SK-N-SH (cell line): ENCODE results near the gene CRTC2. TPM values are rescaled to one million over a fixed set of nuclear protein-coding genes. Genes with fewer than 3 reads are reported as not detected.

Experiments used
- CTCF ChIA-PET: fragments of 300-600, 350-600 bp; formaldehyde crosslinking; extraction: SDS; loops from one replicate; lab custom pipeline; 2021; lab: Yijun Ruan, JAX
- POLR2A ChIA-PET: fragments of 350-600 bp; sonication (Branson Sonifier 250); formaldehyde crosslinking; extraction: SDS; loops from one replicate; lab custom pipeline; 2020; ENCODE audit warnings: antibody characterized with exemption, inconsistent platforms; lab: Yijun Ruan, JAX
- DNase-seq: peaks from one replicate; pipeline ENCODE4 v3.0.0; 2012
- H2AFZ ChIP-seq: fragments of 200-600 bp; sonication (generic); 2 replicates; pipeline ENCODE4 v1.8.1; 2016; ENCODE audit warnings: antibody characterized with exemption, mild to moderate bottlenecking, low read depth
- H3F3A ChIP-seq: fragments of 200-600 bp; sonication (generic); replicated peaks from 2 replicates; pipeline ENCODE3; 2016; ENCODE audit warnings: antibody characterized with exemption, mild to moderate bottlenecking; ENCODE audit not compliant: insufficient read depth
- H3K27ac ChIP-seq, 2 experiments: fragments of 200-500 bp in 1 of 2; fragments of 200-600 bp in 1 of 2; sonication (Bioruptor generic) in 1 of 2; sonication (generic), shearing (Covaris generic) in 1 of 2; 2 replicates each; pipeline versions ENCODE4 v1.5.1 to v1.6.1; 2014 to 2016; ENCODE audit warnings: low read depth in 2 of 2, inconsistent platforms in 1 of 2, low read length in 1 of 2, mild to moderate bottlenecking in 1 of 2, mixed read lengths in 1 of 2
- H3K27me3 ChIP-seq: fragments of 200-600 bp; sonication (generic), shearing (Covaris generic); 2 replicates; pipeline ENCODE4 v1.6.1; 2016; ENCODE audit warnings: mixed run types; ENCODE audit not compliant: insufficient read depth
- H3K36me3 ChIP-seq, 2 experiments: fragments of 200-500 bp in 1 of 2; fragments of 200-600 bp in 1 of 2; sonication (Bioruptor generic) in 1 of 2; sonication (generic) in 1 of 2; replicated peaks in 1 of 2; 2 replicates each; pipeline versions ENCODE3 to v1.5.1; 2014 to 2016; ENCODE audit warnings: low read length in 1 of 2, mild to moderate bottlenecking in 1 of 2; ENCODE audit not compliant: insufficient read depth in 2 of 2, control insufficient read depth in 1 of 2
- H3K4me1 ChIP-seq, 2 experiments: fragments of 200-500 bp in 1 of 2; fragments of 200-600 bp in 1 of 2; sonication (Bioruptor generic) in 1 of 2; sonication (generic), shearing (Covaris generic) in 1 of 2; 2 replicates each; pipeline versions ENCODE4 v1.5.1 to v1.6.1; 2014 to 2016; ENCODE audit warnings: low read depth in 1 of 2, low read length in 1 of 2, mixed run types in 1 of 2; ENCODE audit not compliant: insufficient read depth in 2 of 2, control insufficient read depth in 1 of 2
- H3K4me2 ChIP-seq: fragments of 200-600 bp; sonication (generic), shearing (Covaris generic); 2 replicates; pipeline ENCODE4 v1.6.1; 2017; ENCODE audit warnings: mixed run types
- H3K4me3 ChIP-seq, 2 experiments: fragments of 200-500 bp in 1 of 2; fragments of 200-600 bp in 1 of 2; sonication (Bioruptor generic) in 1 of 2; sonication (generic), shearing (Covaris generic) in 1 of 2; 2 replicates each; pipeline versions ENCODE4 v1.5.1 to v1.8.1; 2014 to 2016; ENCODE audit warnings: low read depth in 2 of 2, inconsistent platforms in 1 of 2, low read length in 1 of 2, mild to moderate bottlenecking in 1 of 2, mixed read lengths in 1 of 2, moderate library complexity in 1 of 2
- H3K79me2 ChIP-seq: fragments of 200-600 bp; sonication (generic); 2 replicates; pipeline ENCODE4 v1.8.1; 2017; ENCODE audit warnings: mild to moderate bottlenecking; ENCODE audit not compliant: insufficient read depth
- H3K9ac ChIP-seq: fragments of 200-600 bp; sonication (generic); 2 replicates; pipeline ENCODE4 v1.6.1; 2017; ENCODE audit warnings: mixed run types
- H3K9me2 ChIP-seq: fragments of 200-600 bp; sonication (generic); 2 replicates; pipeline ENCODE4 v1.6.1; 2017; ENCODE audit warnings: mixed run types
- H3K9me3 ChIP-seq: fragments of 200-600 bp; sonication (generic); 2 replicates; pipeline ENCODE4 v1.6.1; 2017; ENCODE audit warnings: mixed run types, mild to moderate bottlenecking, moderate library complexity
- H4K20me1 ChIP-seq: fragments of 200-600 bp; sonication (generic); 2 replicates; pipeline ENCODE4 v1.6.1; 2017; ENCODE audit warnings: mild to moderate bottlenecking, mixed run types; ENCODE audit not compliant: insufficient read depth
- CHD2 ChIP-seq: fragments of 150-350 bp; IDR thresholded peaks from 2 replicates; pipeline ENCODE4 v1.6.1; 2018; ENCODE audit warnings: low read length; ENCODE audit not compliant: partially characterized antibody
- ELF1 ChIP-seq: IDR thresholded peaks from 2 replicates; pipeline ENCODE4 v1.4.0; 2012
- EZH2phosphoT487 ChIP-seq: fragments of 200-600 bp; sonication (generic); IDR thresholded peaks from 2 replicates; pipeline ENCODE4 v1.6.1; 2017; ENCODE audit warnings: low read depth, mixed run types, mild to moderate bottlenecking, antibody characterized with exemption, moderate library complexity, borderline replicate concordance
- FOXJ3 ChIP-seq: sonication (generic); formaldehyde crosslinking; IDR thresholded peaks from 2 replicates; pipeline ENCODE4 v1.5.1; 2020; ENCODE audit warnings: mild to moderate bottlenecking, missing genetic modification reagents
- GATA2 ChIP-seq: sonication (generic); formaldehyde crosslinking; IDR thresholded peaks from 2 replicates; pipeline ENCODE4 v1.5.0; 2020; ENCODE audit warnings: mild to moderate bottlenecking, missing genetic modification reagents
- POLR2AphosphoS5 ChIP-seq: IDR thresholded peaks from 2 replicates; pipeline ENCODE4 v1.6.1; 2012; ENCODE audit warnings: low read depth, low read length
- RAD21 ChIP-seq: IDR thresholded peaks from 2 replicates; pipeline ENCODE4 v1.6.1; 2012; ENCODE audit warnings: mild to moderate bottlenecking, low read length
- RCOR1 ChIP-seq: fragments of 150-350 bp; IDR thresholded peaks from 2 replicates; pipeline ENCODE4 v1.6.1; 2017; ENCODE audit warnings: antibody characterized with exemption, low read length
- TAF1 ChIP-seq: IDR thresholded peaks from 2 replicates; pipeline ENCODE4 v1.6.1; 2012; ENCODE audit warnings: low read depth, mild to moderate bottlenecking, low read length, moderate library complexity, borderline replicate concordance
- TCF12 ChIP-seq: IDR thresholded peaks from 2 replicates; pipeline ENCODE4 v1.4.0; 2012
- WGBS: methylation state at CpG from one replicate; pipeline ENCODE4 v1.1.6; 2017; ENCODE audit warnings: low lambda C conversion rate; 5-methylcytosine and 5-hydroxymethylcytosine counted together
- polyA plus RNA-seq, 3 experiments: library from polyadenylated mRNA; depleted of rRNA; stranded (reverse); fragments of >200 nt; gene quantifications; 2 replicates each; pipeline ENCODE4 v1.2.3, GENCODE V29; 2012
- TF ChIP-seq, protein P1 (sequence below): fragments of 150-350 bp; IDR thresholded peaks from 2 replicates; pipeline ENCODE4 v1.6.1; 2017; ENCODE audit warnings: antibody characterized with exemption, low read length, low read depth, borderline replicate concordance
- TF ChIP-seq, protein P2 (sequence below): IDR thresholded peaks from 2 replicates; pipeline ENCODE4 v1.6.1; 2012; ENCODE audit warnings: mild to moderate bottlenecking, low read depth, low read length, moderate library complexity

CRTC2 gene
- polyA plus RNA-seq, 1 of the 3 experiments (the other 2 are of a cell fraction): 25.5 TPM

DNA sequence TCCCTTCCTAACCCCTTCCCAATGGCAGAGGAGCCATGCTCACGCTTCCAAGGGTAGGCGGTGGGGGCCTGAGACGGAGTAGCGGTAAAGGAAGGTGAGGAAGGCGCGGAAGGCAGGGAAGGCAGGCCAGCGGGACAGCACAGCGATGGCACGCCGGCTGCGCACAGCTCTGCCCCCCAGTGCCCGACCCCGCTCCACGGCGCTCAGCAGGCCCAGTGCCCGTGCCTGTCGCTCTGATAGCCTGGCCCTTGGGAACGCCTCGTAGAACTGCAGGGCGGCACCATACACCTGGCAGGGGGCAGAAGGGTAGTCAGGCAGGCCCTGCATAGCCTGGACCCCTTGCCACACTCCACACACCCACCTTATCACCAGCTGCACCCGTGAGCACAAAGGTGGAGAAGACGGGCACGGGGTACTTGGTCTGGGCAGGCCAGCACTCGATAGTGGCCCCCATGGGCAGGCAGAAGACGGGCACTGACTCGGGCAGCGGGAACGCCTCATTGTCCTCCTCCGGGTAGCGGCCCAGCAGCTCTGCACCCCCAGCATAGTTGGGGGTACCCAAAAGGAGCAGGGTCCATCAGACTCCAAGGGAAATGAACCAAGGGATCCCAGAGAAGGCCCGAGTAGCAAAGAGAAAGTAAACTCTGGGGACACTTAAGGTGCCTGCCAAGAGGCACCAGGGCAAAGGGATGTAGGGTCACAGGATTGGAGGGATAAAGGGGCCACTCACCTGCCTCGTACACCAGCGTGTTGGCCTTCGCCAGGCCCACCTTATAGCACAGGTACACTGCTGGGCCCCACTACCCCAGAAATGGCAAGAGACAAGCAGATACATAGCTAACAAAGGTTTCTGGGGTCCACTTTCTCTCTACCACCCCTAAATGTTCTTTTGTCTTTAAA is 16.3 kb downstream of the CRTC2 start:
- no peaks in the 10 kb centered on the region for H4K20me1 ChIP-seq
- peaks cover 4% of the 10 kb centered on the region for H3F3A ChIP-seq
- no peak overlapping the region for H3K9ac ChIP-seq
- 98% methylated on average over 27 of the region's 34 CpGs for WGBS
- no peak overlapping the region for H3K4me2 ChIP-seq
- ChIA-PET CTCF (interaction anchor here (0.6 to 1.5 kb wide), 3 partner anchors 26 to 330 kb away, joined by 3 to 4 read pairs (median 3); partner anchors contain the start of genes CREB3L4 and HAX1), POLR2A (interaction anchor here (2.0 kb wide), 1 partner anchor 19 kb away, joined by 6 read pairs; the partner anchor contains the start of gene GATAD2B)
- no peak overlapping the region for H3K27ac ChIP-seq
- H3K9me2 ChIP-seq: no peaks in the 10 kb centered on the region
- no peaks in the 10 kb centered on the region for H3K27me3 ChIP-seq
- no peak overlapping the region for H2AFZ ChIP-seq
- peak; percentile 13 for DNase-seq
- peaks cover 29% of the 10 kb centered on the region for H3K79me2 ChIP-seq
- H3K4me1 ChIP-seq: peaks cover 3 to 17% of the 10 kb centered on the region in 2 experiments; a peak in 2 of 4 replicates
- no peak for TF ChIP-seq RCOR1
- no peak for TF ChIP-seq TCF12
- TF ChIP-seq, all 33 proteins: peak for 0
- Histone ChIP-seq H3K9me3 (no peaks in the 10 kb centered on the region), H3K4me3 (no peak overlapping the region), H3K36me3 (peaks cover 7 to 51% of the 10 kb centered on the region in 2 experiments)

DNA sequence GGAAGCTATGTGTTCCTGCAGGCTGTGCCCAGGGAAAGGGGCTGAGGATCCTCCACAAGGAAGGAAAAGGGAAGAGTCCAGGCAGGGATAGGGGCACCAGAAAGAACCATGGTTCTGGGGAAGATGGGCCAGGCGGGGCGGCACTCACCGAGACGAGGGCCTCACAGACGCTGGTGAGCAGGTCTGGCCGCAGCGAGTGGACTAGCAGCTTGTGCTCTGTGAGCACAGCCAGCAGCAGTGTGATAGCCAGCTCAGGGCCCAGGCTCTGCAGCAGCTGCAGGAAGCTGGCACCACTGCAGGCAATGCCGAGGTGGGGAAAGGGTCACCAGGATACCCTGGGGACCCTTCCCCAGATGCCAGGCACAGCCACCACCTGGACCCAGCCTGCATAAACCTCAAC is 17.7 kb downstream of the CRTC2 start:
- no peaks in the 10 kb centered on the region for H3K27me3 ChIP-seq
- peaks cover 0 to 13% of the 10 kb centered on the region in 2 experiments; a peak in 1 of 4 replicates for H3K4me1 ChIP-seq
- H3K27ac ChIP-seq: no peak overlapping the region
- no peaks in the 10 kb centered on the region for H3K9me2 ChIP-seq
- no peak overlapping the region for H2AFZ ChIP-seq
- H3K9ac ChIP-seq: no peak overlapping the region
- peak; percentile 5 for DNase-seq
- H3K36me3 ChIP-seq: peaks cover 7 to 61% of the 10 kb centered on the region in 2 experiments
- H3K4me3 ChIP-seq: no peak overlapping the region
- no peaks in the 10 kb centered on the region for H3F3A ChIP-seq
- H3K4me2 ChIP-seq: no peak overlapping the region
- H3K9me3 ChIP-seq: no peaks in the 10 kb centered on the region
- CTCF ChIA-PET: interaction anchor here (1.7 to 1.8 kb wide), 2 partner anchors 11 to 144 kb away, joined by 4 to 6 read pairs; no protein-coding TSS in a partner anchor
- peaks cover 21% of the 10 kb centered on the region for H3K79me2 ChIP-seq
- TF ChIP-seq CHD2 (no peak), RAD21 (no peak), EZH2phosphoT487 (no peak)
- TF ChIP-seq, protein P1, sequence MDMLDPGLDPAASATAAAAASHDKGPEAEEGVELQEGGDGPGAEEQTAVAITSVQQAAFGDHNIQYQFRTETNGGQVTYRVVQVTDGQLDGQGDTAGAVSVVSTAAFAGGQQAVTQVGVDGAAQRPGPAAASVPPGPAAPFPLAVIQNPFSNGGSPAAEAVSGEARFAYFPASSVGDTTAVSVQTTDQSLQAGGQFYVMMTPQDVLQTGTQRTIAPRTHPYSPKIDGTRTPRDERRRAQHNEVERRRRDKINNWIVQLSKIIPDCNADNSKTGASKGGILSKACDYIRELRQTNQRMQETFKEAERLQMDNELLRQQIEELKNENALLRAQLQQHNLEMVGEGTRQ: no peak
- POLR2A ChIA-PET: no interaction called here
- WGBS: 96% methylated on average over 8 of the region's 8 CpGs
- H4K20me1 ChIP-seq: no peaks in the 10 kb centered on the region

DNA sequence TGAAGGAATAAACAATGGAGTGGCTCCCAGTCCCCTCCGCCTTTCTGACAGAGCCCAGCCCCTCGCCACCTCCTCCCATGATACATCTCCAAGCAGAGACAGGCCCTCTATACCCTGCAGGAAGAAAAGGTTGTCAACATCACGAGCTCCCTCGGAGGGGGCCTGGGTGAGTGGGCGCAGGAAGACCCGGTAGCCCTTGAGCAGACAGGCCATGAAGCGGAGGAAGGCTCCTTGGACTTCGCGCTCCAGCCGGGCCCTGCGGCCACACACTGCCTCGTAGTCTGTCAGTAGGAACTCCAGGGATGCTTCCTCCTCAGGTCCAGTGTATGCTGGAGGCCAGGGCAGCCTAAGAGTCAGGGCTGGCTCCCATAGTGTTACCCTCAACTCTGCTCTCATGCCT is 18.9 kb downstream of the CRTC2 start:
- CTCF ChIA-PET: interaction anchor here (0.8 to 1.8 kb wide), 6 partner anchors 10 to 142 kb away, joined by 3 to 6 read pairs (median 4); partner anchors contain the start of gene RAB13
- no peaks in the 10 kb centered on the region for H3K9me3 ChIP-seq

More for the DNA sequence above, 18.9 kb downstream of the CRTC2 start:
- Histone ChIP-seq H3K79me2 (peaks cover 9% of the 10 kb centered on the region), H3K4me1 (peaks cover 0 to 6% of the 10 kb centered on the region in 2 experiments; a peak in 1 of 4 replicates), H3K9ac (no peak overlapping the region), H3K4me3 (no peak overlapping the region), H3K27me3 (no peaks in the 10 kb centered on the region), H2AFZ (no peak overlapping the region), H3F3A (no peaks in the 10 kb centered on the region), H3K27ac (no peak overlapping the region), H3K36me3 (peaks cover 7 to 68% of the 10 kb centered on the region in 2 experiments), H4K20me1 (no peaks in the 10 kb centered on the region), H3K9me2 (no peaks in the 10 kb centered on the region), H3K4me2 (no peak overlapping the region)
- POLR2A ChIA-PET: interaction anchor here (0.7 to 1.6 kb wide), 3 partner anchors 8 to 28 kb away, joined by 3 to 6 read pairs (median 3); partner anchors contain the start of gene CREB3L4
- peak; percentile 12 for DNase-seq
- WGBS: 94% methylated on average over 6 of the region's 12 CpGs
- TF ChIP-seq ELF1: no peak
- TF ChIP-seq POLR2AphosphoS5: no peak
- TF ChIP-seq FOXJ3 (CRISPR knock-in tag): no peak
- TF ChIP-seq GATA2 (CRISPR knock-in tag): no peak
- no peak for TF ChIP-seq TAF1
- TF ChIP-seq, protein P2, sequence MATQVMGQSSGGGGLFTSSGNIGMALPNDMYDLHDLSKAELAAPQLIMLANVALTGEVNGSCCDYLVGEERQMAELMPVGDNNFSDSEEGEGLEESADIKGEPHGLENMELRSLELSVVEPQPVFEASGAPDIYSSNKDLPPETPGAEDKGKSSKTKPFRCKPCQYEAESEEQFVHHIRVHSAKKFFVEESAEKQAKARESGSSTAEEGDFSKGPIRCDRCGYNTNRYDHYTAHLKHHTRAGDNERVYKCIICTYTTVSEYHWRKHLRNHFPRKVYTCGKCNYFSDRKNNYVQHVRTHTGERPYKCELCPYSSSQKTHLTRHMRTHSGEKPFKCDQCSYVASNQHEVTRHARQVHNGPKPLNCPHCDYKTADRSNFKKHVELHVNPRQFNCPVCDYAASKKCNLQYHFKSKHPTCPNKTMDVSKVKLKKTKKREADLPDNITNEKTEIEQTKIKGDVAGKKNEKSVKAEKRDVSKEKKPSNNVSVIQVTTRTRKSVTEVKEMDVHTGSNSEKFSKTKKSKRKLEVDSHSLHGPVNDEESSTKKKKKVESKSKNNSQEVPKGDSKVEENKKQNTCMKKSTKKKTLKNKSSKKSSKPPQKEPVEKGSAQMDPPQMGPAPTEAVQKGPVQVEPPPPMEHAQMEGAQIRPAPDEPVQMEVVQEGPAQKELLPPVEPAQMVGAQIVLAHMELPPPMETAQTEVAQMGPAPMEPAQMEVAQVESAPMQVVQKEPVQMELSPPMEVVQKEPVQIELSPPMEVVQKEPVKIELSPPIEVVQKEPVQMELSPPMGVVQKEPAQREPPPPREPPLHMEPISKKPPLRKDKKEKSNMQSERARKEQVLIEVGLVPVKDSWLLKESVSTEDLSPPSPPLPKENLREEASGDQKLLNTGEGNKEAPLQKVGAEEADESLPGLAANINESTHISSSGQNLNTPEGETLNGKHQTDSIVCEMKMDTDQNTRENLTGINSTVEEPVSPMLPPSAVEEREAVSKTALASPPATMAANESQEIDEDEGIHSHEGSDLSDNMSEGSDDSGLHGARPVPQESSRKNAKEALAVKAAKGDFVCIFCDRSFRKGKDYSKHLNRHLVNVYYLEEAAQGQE: no peak
